Liver (tissue), 9 donors: ENCODE results near the gene GIPC2. TPM values are rescaled to one million over a fixed set of nuclear protein-coding genes. Genes with fewer than 3 reads are reported as not detected.

ENCODE experiments used
- DNase-seq: peaks from one replicate; pipeline ENCODE4 v3.0.0-alpha.2; 2017; ENCODE audit warnings: low spot score
- H3K27ac ChIP-seq, 2 donors: one replicate each; pipeline ENCODE4 v1.7.0; 2013; ENCODE audit warnings: inconsistent platforms in 2 of 2, low read length in 2 of 2, control low read depth in 1 of 2, low read depth in 1 of 2, mild to moderate bottlenecking in 1 of 2
- H3K27me3 ChIP-seq, 4 donors: one replicate each; pipeline versions ENCODE4 v1.6.1 to v1.7.0; 2013; ENCODE audit warnings: low read length in 3 of 4, inconsistent platforms in 1 of 4, mild to moderate bottlenecking in 1 of 4, moderate library complexity in 1 of 4; ENCODE audit not compliant: control insufficient read depth in 4 of 4, insufficient read depth in 4 of 4
- H3K36me3 ChIP-seq, 4 donors: one replicate each; pipeline versions ENCODE4 v1.6.1 to v1.7.0; 2013; ENCODE audit warnings: low read length in 3 of 4, mild to moderate bottlenecking in 3 of 4, low read depth in 1 of 4, moderate library complexity in 1 of 4; ENCODE audit not compliant: control insufficient read depth in 4 of 4, insufficient read depth in 3 of 4
- H3K4me1 ChIP-seq, 4 donors: one replicate each; pipeline versions ENCODE4 v1.6.1 to v1.7.0; 2013; ENCODE audit warnings: low read length in 3 of 4, mild to moderate bottlenecking in 3 of 4, moderate library complexity in 1 of 4; ENCODE audit not compliant: control insufficient read depth in 4 of 4, insufficient read depth in 4 of 4
- H3K4me3 ChIP-seq, 3 donors: one replicate each; pipeline versions ENCODE4 v1.6.1 to v1.7.0; 2013; ENCODE audit warnings: low read length in 3 of 3, control low read depth in 1 of 3, low read depth in 1 of 3, mild to moderate bottlenecking in 1 of 3
- H3K9ac ChIP-seq, 2 donors: one replicate each; pipeline ENCODE4 v1.7.0; 2013; ENCODE audit warnings: low read length in 2 of 2, mild to moderate bottlenecking in 2 of 2, moderate library complexity in 2 of 2, control low read depth in 1 of 2, low read depth in 1 of 2
- H3K9me3 ChIP-seq, 4 donors: one replicate each; pipeline versions ENCODE4 v1.6.1 to v1.7.0; 2013; ENCODE audit warnings: low read length in 3 of 4; ENCODE audit not compliant: control insufficient read depth in 4 of 4
- EGR1 ChIP-seq, 2 donors: IDR thresholded peaks; 2 replicates each; pipeline ENCODE4 v1.6.1; 2016 to 2018; ENCODE audit warnings: antibody characterized with exemption in 2 of 2, low read depth in 2 of 2
- FOXA1 ChIP-seq: IDR thresholded peaks from 2 replicates; pipeline ENCODE4 v1.6.1; 2016; ENCODE audit warnings: antibody characterized with exemption
- FOXA2 ChIP-seq: IDR thresholded peaks from 2 replicates; pipeline ENCODE4 v1.6.1; 2016; ENCODE audit warnings: antibody characterized with exemption
- GABPA ChIP-seq, 2 donors: IDR thresholded peaks in 1 of 2; conservative IDR thresholded peaks in 1 of 2; 2 replicates each; pipeline ENCODE4 v1.6.1; 2016; ENCODE audit warnings: antibody characterized with exemption in 2 of 2, mild to moderate bottlenecking in 1 of 2, moderate library complexity in 1 of 2
- HNF4A ChIP-seq, 2 donors: conservative IDR thresholded peaks; 2 replicates each; pipeline ENCODE4 v1.6.1; 2016; ENCODE audit warnings: antibody characterized with exemption in 2 of 2, mild to moderate bottlenecking in 2 of 2
- HNF4G ChIP-seq: IDR thresholded peaks from 2 replicates; pipeline ENCODE4 v1.6.1; 2016; ENCODE audit warnings: antibody characterized with exemption
- JUND ChIP-seq, 2 donors: IDR thresholded peaks; 2 replicates each; pipeline ENCODE4 v1.6.1; 2016; ENCODE audit warnings: antibody characterized with exemption in 2 of 2
- NR2F2 ChIP-seq: IDR thresholded peaks from 2 replicates; pipeline ENCODE4 v1.6.1; 2016; ENCODE audit warnings: antibody characterized with exemption
- RAD21 ChIP-seq, 2 donors: IDR thresholded peaks; 2 replicates each; pipeline ENCODE4 v1.6.1; 2016; ENCODE audit warnings: antibody characterized with exemption in 2 of 2, mild to moderate bottlenecking in 2 of 2
- RXRA ChIP-seq, 2 donors: IDR thresholded peaks; 2 replicates each; pipeline ENCODE4 v1.6.1; 2017 to 2018; ENCODE audit warnings: antibody characterized with exemption in 2 of 2, mild to moderate bottlenecking in 1 of 2
- SP1 ChIP-seq: IDR thresholded peaks from 2 replicates; pipeline ENCODE4 v1.6.1; 2018; ENCODE audit warnings: antibody characterized with exemption, mild to moderate bottlenecking
- TAF1 ChIP-seq: conservative IDR thresholded peaks from 2 replicates; pipeline ENCODE4 v1.6.1; 2016; ENCODE audit warnings: antibody characterized with exemption, mild to moderate bottlenecking
- YY1 ChIP-seq: IDR thresholded peaks from 2 replicates; pipeline ENCODE4 v1.6.1; 2016; ENCODE audit warnings: antibody characterized with exemption, mild to moderate bottlenecking
- WGBS: extraction: QIAGEN DNeasy Blood & Tissue Kit; methylation state at CpG from one replicate; pipeline ENCODE4 v1.1.7; 2013; 5-methylcytosine and 5-hydroxymethylcytosine counted together
- polyA plus RNA-seq, 2 donors: library from polyadenylated mRNA; stranded (reverse) in 1 of 2; unstranded in 1 of 2; fragments of 200-250 nt in 1 of 2; fragments of >200 nt in 1 of 2; fragmentation: Nextera tagmentation in 1 of 2; extraction: Ambion mirVana in 1 of 2; gene quantifications; one replicate each; pipeline versions ENCODE4 v1.2.1 to v1.2.3, GENCODE V29; 2013 to 2015
- total RNA-seq, 2 donors: library from RNA; depleted of rRNA; stranded (reverse); fragments of >200 nt; gene quantifications; one replicate each; pipeline ENCODE4 v1.2.3, GENCODE V29; 2014
- TF ChIP-seq, protein P1 (sequence below): fragments of 150-350 bp; IDR thresholded peaks from 2 replicates; pipeline ENCODE4 v1.5.1; 2017; ENCODE audit warnings: improper control_type of control experiment, low read depth, low read length; ENCODE audit not compliant: missing input control
- TF ChIP-seq, protein P2 (sequence below): IDR thresholded peaks from 2 replicates; pipeline ENCODE4 v1.6.1; 2016; ENCODE audit warnings: antibody characterized with exemption
- TF ChIP-seq, protein P3 (sequence below): IDR thresholded peaks from 2 replicates; pipeline ENCODE4 v1.6.1; 2016; ENCODE audit warnings: antibody characterized with exemption, mild to moderate bottlenecking
- TF ChIP-seq, protein P4 (sequence below): IDR thresholded peaks from 2 replicates; pipeline ENCODE4 v1.6.1; 2016; ENCODE audit warnings: antibody characterized with exemption
- TF ChIP-seq, protein P5 (sequence below): IDR thresholded peaks from 2 replicates; pipeline ENCODE4 v1.6.1; 2016; ENCODE audit warnings: antibody characterized with exemption
- donor health status: healthy.
- donor health status: healthy.
- donor health status: healthy.
- donor health status: healthy.
- donor health status: healthy.

Gene GIPC2
- total and polyA plus RNA-seq, 4 donors, result 3.7 to 10.9 (median 6.4) TPM

DNA sequence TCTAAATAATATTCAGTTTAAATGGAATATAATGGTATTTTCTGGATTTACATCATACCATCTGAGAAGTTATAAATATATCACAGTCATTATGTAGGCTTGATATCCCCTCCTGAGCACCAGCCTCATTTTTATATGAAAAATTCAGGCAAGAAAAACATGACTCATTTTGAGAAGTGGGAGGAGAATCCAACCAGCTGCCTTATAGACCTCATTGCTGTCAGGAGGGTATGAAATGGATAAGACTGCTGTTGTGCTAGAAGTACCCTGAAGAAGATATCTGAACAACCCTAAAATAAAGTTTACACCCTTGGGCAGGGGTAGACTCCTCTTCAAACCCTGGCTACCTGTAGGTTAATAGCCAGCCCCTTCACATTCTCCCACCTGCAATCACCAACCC is 8.8 kb downstream of the GIPC2 start:
- Histone ChIP-seq H3K4me3 (no peak overlapping the region), H3K9ac (no peak overlapping the region), H3K27ac (no peak overlapping the region), H3K9me3 (no peaks in the 10 kb centered on the region), H3K27me3 (no peaks in the 10 kb centered on the region), H3K4me1 (peaks cover 2 to 27% (median 14%) of the 10 kb centered on the region in 4 donors), H3K36me3 (no peaks in the 10 kb centered on the region)
- TF ChIP-seq TAF1 (no peak), HNF4G (no peak), RAD21 (IDR thresholded peaks at IDR 0.05) (no peak), JUND (IDR thresholded peaks at IDR 0.05) (no peak), GABPA (IDR thresholded peaks at IDR 0.05 in 1 of 2, conservative IDR thresholded peaks at IDR 0.05 in 1 of 2) (no peak), SP1 (no peak), NR2F2 (no peak), FOXA2 (no peak), YY1 (no peak), FOXA1 (no peak), EGR1 (IDR thresholded peaks at IDR 0.05; ENCODE audit: low read depth in 2 of 2) (no peak), HNF4A (conservative IDR thresholded peaks at IDR 0.05) (no peak), RXRA (IDR thresholded peaks at IDR 0.05) (no peak)
- TF ChIP-seq, protein P1, sequence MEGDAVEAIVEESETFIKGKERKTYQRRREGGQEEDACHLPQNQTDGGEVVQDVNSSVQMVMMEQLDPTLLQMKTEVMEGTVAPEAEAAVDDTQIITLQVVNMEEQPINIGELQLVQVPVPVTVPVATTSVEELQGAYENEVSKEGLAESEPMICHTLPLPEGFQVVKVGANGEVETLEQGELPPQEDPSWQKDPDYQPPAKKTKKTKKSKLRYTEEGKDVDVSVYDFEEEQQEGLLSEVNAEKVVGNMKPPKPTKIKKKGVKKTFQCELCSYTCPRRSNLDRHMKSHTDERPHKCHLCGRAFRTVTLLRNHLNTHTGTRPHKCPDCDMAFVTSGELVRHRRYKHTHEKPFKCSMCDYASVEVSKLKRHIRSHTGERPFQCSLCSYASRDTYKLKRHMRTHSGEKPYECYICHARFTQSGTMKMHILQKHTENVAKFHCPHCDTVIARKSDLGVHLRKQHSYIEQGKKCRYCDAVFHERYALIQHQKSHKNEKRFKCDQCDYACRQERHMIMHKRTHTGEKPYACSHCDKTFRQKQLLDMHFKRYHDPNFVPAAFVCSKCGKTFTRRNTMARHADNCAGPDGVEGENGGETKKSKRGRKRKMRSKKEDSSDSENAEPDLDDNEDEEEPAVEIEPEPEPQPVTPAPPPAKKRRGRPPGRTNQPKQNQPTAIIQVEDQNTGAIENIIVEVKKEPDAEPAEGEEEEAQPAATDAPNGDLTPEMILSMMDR, result no peak
- TF ChIP-seq, protein P2, sequence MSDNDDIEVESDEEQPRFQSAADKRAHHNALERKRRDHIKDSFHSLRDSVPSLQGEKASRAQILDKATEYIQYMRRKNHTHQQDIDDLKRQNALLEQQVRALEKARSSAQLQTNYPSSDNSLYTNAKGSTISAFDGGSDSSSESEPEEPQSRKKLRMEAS, result no peak
- TF ChIP-seq, protein P3, sequence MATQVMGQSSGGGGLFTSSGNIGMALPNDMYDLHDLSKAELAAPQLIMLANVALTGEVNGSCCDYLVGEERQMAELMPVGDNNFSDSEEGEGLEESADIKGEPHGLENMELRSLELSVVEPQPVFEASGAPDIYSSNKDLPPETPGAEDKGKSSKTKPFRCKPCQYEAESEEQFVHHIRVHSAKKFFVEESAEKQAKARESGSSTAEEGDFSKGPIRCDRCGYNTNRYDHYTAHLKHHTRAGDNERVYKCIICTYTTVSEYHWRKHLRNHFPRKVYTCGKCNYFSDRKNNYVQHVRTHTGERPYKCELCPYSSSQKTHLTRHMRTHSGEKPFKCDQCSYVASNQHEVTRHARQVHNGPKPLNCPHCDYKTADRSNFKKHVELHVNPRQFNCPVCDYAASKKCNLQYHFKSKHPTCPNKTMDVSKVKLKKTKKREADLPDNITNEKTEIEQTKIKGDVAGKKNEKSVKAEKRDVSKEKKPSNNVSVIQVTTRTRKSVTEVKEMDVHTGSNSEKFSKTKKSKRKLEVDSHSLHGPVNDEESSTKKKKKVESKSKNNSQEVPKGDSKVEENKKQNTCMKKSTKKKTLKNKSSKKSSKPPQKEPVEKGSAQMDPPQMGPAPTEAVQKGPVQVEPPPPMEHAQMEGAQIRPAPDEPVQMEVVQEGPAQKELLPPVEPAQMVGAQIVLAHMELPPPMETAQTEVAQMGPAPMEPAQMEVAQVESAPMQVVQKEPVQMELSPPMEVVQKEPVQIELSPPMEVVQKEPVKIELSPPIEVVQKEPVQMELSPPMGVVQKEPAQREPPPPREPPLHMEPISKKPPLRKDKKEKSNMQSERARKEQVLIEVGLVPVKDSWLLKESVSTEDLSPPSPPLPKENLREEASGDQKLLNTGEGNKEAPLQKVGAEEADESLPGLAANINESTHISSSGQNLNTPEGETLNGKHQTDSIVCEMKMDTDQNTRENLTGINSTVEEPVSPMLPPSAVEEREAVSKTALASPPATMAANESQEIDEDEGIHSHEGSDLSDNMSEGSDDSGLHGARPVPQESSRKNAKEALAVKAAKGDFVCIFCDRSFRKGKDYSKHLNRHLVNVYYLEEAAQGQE, result no peak
- TF ChIP-seq, protein P4, sequence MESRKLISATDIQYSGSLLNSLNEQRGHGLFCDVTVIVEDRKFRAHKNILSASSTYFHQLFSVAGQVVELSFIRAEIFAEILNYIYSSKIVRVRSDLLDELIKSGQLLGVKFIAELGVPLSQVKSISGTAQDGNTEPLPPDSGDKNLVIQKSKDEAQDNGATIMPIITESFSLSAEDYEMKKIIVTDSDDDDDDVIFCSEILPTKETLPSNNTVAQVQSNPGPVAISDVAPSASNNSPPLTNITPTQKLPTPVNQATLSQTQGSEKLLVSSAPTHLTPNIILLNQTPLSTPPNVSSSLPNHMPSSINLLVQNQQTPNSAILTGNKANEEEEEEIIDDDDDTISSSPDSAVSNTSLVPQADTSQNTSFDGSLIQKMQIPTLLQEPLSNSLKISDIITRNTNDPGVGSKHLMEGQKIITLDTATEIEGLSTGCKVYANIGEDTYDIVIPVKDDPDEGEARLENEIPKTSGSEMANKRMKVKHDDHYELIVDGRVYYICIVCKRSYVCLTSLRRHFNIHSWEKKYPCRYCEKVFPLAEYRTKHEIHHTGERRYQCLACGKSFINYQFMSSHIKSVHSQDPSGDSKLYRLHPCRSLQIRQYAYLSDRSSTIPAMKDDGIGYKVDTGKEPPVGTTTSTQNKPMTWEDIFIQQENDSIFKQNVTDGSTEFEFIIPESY, result no peak
- TF ChIP-seq, protein P5, sequence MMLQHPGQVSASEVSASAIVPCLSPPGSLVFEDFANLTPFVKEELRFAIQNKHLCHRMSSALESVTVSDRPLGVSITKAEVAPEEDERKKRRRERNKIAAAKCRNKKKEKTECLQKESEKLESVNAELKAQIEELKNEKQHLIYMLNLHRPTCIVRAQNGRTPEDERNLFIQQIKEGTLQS, result no peak
- no peak for DNase-seq

DNA sequence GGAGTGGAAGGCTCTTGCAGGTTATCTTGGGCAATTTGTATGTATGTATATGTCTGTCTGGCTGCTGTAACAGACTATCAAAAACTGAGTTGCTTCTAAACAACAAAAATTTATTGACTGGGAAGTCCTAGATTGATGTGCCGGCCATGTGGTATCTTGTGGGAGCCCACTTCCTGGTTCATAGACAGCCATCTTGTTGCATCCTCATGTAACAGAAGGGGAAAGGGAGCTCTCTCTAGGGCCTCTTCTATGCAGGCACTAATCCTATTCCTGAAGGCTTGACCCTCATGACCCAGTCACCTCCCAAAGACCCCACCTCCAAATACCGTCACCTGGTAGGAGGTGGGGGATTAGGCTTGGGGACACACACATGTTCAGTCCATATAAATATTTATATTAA is 9.2 kb downstream of the GIPC2 start:
- Histone ChIP-seq H3K36me3 (no peaks in the 10 kb centered on the region), H3K4me3 (no peak overlapping the region), H3K4me1 (peaks cover 0 to 27% (median 14%) of the 10 kb centered on the region in 4 donors), H3K9me3 (no peaks in the 10 kb centered on the region), H3K27ac (no peak overlapping the region), H3K27me3 (no peaks in the 10 kb centered on the region), H3K9ac (no peak overlapping the region)
- DNase-seq, result no peak
- TF ChIP-seq, protein P2, result no peak
- WGBS, result 51% methylated on average over 2 of the region's 2 CpGs
